HepG2 (cell line): ENCODE results near the gene GMNN. TPM values are rescaled to one million over a fixed set of nuclear protein-coding genes. Genes with fewer than 3 reads are reported as not detected.
A peak's percentile ranks its signal among the peaks of the same experiment; 100 is the strongest.

ENCODE experiments used
- AKAP8 ChIP-seq: sonication (generic); formaldehyde crosslinking; IDR thresholded peaks from 2 replicates; pipeline ENCODE4 v1.5.1; 2020; ENCODE audit warnings: mild to moderate bottlenecking, missing genetic modification reagents
- ATRX ChIP-seq: sonication (generic); formaldehyde crosslinking; IDR thresholded peaks from 2 replicates; pipeline ENCODE4 v1.4.0; 2020; ENCODE audit warnings: missing genetic modification reagents, borderline replicate concordance
- ERF ChIP-seq: IDR thresholded peaks from 2 replicates; pipeline ENCODE4 v1.6.1; 2018; ENCODE audit warnings: missing biosample characterization, missing genetic modification reagents
- GABPA ChIP-seq, 2 experiments: IDR thresholded peaks; 2 replicates each; pipeline ENCODE4 v1.6.1; 2011 to 2016; ENCODE audit warnings: low read depth in 2 of 2, low read length in 1 of 2, missing biosample characterization in 1 of 2, missing genetic modification characterization in 1 of 2
- HNF4G ChIP-seq, 2 experiments: sonication (generic) in 1 of 2; formaldehyde crosslinking in 1 of 2; IDR thresholded peaks; 2 replicates each; pipeline versions ENCODE4 v1.4.0 to v1.6.1; 2011 to 2020; ENCODE audit warnings: borderline replicate concordance in 2 of 2, low read depth in 2 of 2, mild to moderate bottlenecking in 2 of 2, low read length in 1 of 2, missing genetic modification reagents in 1 of 2, moderate library complexity in 1 of 2
- KLF12 ChIP-seq: sonication (generic); formaldehyde crosslinking; IDR thresholded peaks from 2 replicates; pipeline ENCODE4 v1.4.0; 2020; ENCODE audit warnings: missing genetic modification reagents, borderline replicate concordance
- MIER3 ChIP-seq: IDR thresholded peaks from 2 replicates; pipeline ENCODE4 v1.6.1; 2016; ENCODE audit warnings: missing compliant biosample characterization, borderline replicate concordance
- POLR2G ChIP-seq: fragments of 200-400 bp; formaldehyde crosslinking; IDR thresholded peaks from 2 replicates; pipeline ENCODE4 v1.6.1; 2018; ENCODE audit warnings: mild to moderate bottlenecking, low read depth, low read length, moderate library complexity
- RFX3 ChIP-seq: IDR thresholded peaks from 2 replicates; pipeline ENCODE4 v1.6.1; 2016; ENCODE audit warnings: missing biosample characterization, missing genetic modification reagents
- ZFY ChIP-seq: sonication (generic); formaldehyde crosslinking; IDR thresholded peaks from 2 replicates; pipeline ENCODE4 v1.4.0; 2020; ENCODE audit warnings: missing genetic modification reagents
- ZMYM3 ChIP-seq: sonication (generic); formaldehyde crosslinking; IDR thresholded peaks from 2 replicates; pipeline ENCODE4 v1.5.1; 2020; ENCODE audit warnings: mild to moderate bottlenecking, missing genetic modification reagents
- ZNF232 ChIP-seq: sonication (generic); formaldehyde crosslinking; IDR thresholded peaks from 2 replicates; pipeline ENCODE4 v1.4.0; 2020; ENCODE audit warnings: missing genetic modification reagents, borderline replicate concordance
- ZNF337 ChIP-seq: sonication (generic); formaldehyde crosslinking; IDR thresholded peaks from 2 replicates; pipeline ENCODE4 v1.5.1; 2020; ENCODE audit warnings: missing genetic modification reagents, low read depth, mild to moderate bottlenecking, borderline replicate concordance
- ZNF451 ChIP-seq: sonication (generic); formaldehyde crosslinking; IDR thresholded peaks from 2 replicates; pipeline ENCODE4 v1.5.0; 2020; ENCODE audit warnings: mild to moderate bottlenecking, missing genetic modification reagents
- ZNF605 ChIP-seq: sonication (generic); formaldehyde crosslinking; IDR thresholded peaks from 2 replicates; pipeline ENCODE4 v1.8.0; 2022; ENCODE audit warnings: mild to moderate bottlenecking, missing genetic modification reagents
- ZNF607 ChIP-seq: sonication (generic); formaldehyde crosslinking; IDR thresholded peaks from 2 replicates; pipeline ENCODE4 v1.5.1; 2020; ENCODE audit warnings: missing genetic modification reagents, mild to moderate bottlenecking, borderline replicate concordance
- ZNF615 ChIP-seq: sonication (generic); formaldehyde crosslinking; IDR thresholded peaks from 2 replicates; pipeline ENCODE4 v1.5.0; 2020; ENCODE audit warnings: mild to moderate bottlenecking, missing genetic modification reagents, borderline replicate concordance
- polyA plus RNA-seq, 8 experiments: library from polyadenylated mRNA; depleted of rRNA in 3 of 8; stranded (reverse) in 7 of 8; unstranded in 1 of 8; fragments of >200 nt; fragmentation: Illumina TruSeq in 4 of 8; extraction: Trizol in 4 of 8; gene quantifications; 2 replicates each; pipeline versions ENCODE4 v1.2.1 to v1.2.3, GENCODE V29; 2011 to 2016; ENCODE audit warnings: low read depth in 4 of 8, missing spikeins in 1 of 8, mixed read lengths in 1 of 8; ENCODE audit not compliant: insufficient read depth in 1 of 8
- total RNA-seq, 5 experiments: library from RNA; depleted of rRNA; stranded (reverse); fragments of >200 nt; fragmentation: Illumina TruSeq; extraction: Trizol; gene quantifications; 2 replicates each; pipeline ENCODE4 v1.2.3, GENCODE V29; 2016; ENCODE audit warnings: low read depth in 1 of 5
- TF ChIP-seq, protein P1 (sequence below): sonication (generic); formaldehyde crosslinking; IDR thresholded peaks from 2 replicates; pipeline ENCODE4 v1.9.0; 2021; ENCODE audit warnings: missing genetic modification reagents, borderline replicate concordance
- TF ChIP-seq, protein P2 (sequence below), 2 experiments: fragments of 450-650 bp in 1 of 2; sonication (generic) in 1 of 2; formaldehyde crosslinking; IDR thresholded peaks; 2 replicates each; pipeline versions ENCODE4 v1.5.0 to v1.8.0; 2020 to 2022; ENCODE audit warnings: mild to moderate bottlenecking in 1 of 2, missing genetic modification reagents in 1 of 2
- TF ChIP-seq, protein P3 (sequence below): sonication (generic); formaldehyde crosslinking; IDR thresholded peaks from 2 replicates; pipeline ENCODE4 v1.4.0; 2020; ENCODE audit warnings: missing genetic modification reagents

Gene GMNN
- total and polyA plus RNA-seq, 2 of the 13 experiments (the other 11 are each of a cell fraction or from before 2014, with no cell fraction given), result 61.8 to 154 TPM

DNA sequence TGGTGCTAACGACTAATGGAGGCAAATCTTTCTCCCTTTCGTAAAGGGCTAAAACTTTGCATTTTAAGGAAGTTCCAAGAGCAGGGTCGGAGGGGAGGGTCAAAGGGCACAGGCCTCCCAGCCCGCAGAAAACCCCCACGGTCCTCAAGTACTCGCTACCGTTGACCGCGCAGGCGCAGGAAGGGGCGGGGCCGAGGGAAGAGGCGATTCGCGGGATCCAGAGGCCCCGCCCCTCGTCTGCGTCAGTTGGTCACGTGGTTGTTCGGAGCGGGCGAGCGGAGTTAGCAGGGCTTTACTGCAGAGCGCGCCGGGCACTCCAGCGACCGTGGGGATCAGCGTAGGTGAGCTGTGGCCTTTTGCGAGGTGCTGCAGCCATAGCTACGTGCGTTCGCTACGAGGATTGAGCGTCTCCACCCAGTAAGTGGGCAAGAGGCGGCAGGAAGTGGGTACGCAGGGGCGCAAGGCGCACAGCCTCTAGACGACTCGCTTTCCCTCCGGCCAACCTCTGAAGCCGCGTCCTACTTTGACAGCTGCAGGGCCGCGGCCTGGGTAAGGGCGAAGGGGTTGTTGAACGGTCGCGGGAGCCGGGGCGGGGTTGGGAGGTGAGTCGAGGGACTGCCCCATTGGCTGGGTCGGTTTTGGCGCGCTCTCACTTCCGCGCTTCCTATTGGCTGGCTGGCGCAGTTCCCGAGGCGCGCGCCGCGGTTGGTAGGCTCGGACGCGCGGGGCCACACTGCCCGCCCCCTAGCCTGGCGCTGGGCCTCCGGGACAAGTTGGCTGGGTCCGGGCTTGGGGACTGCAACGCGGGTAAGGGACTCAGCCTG is at the start of gene GMNN (continued):
- TF ChIP-seq HNF4G (IDR thresholded peaks at IDR 0.05; ENCODE audit: borderline replicate concordance, low read depth, low read length), result peak; percentile 84
- TF ChIP-seq HNF4G (CRISPR knock-in tag; IDR thresholded peaks at IDR 0.05; ENCODE audit: borderline replicate concordance, low read depth), result peak; percentile 63; the same call in 1 of the 2 replicates
- TF ChIP-seq ZNF337 (CRISPR knock-in tag), result peak; percentile 91; the same call in 1 of the 2 replicates
- TF ChIP-seq MIER3 (CRISPR knock-in tag), result peak; percentile 54; the same call in 1 of the 2 replicates
- peak; percentile 91 for TF ChIP-seq ZNF605 (CRISPR knock-in tag)
- peak; percentile 87 for TF ChIP-seq ZNF232
- TF ChIP-seq, protein P1, sequence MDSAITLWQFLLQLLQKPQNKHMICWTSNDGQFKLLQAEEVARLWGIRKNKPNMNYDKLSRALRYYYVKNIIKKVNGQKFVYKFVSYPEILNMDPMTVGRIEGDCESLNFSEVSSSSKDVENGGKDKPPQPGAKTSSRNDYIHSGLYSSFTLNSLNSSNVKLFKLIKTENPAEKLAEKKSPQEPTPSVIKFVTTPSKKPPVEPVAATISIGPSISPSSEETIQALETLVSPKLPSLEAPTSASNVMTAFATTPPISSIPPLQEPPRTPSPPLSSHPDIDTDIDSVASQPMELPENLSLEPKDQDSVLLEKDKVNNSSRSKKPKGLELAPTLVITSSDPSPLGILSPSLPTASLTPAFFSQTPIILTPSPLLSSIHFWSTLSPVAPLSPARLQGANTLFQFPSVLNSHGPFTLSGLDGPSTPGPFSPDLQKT (CRISPR knock-in tag), result peak; percentile 74; the same call in 1 of the 2 replicates
- peak; percentile 94; the same call in 1 of the 2 replicates for TF ChIP-seq AKAP8 (CRISPR knock-in tag)
- TF ChIP-seq KLF12 (CRISPR knock-in tag), result peak; percentile 91
- no peak for TF ChIP-seq GABPA (IDR thresholded peaks at IDR 0.05; ENCODE audit: low read depth, low read length)
- TF ChIP-seq GABPA (CRISPR knock-in tag; IDR thresholded peaks at IDR 0.05; ENCODE audit: low read depth), result peak; percentile 64; the same call in 1 of the 2 replicates
- TF ChIP-seq RFX3 (CRISPR knock-in tag), result no peak
- TF ChIP-seq, protein P2, sequence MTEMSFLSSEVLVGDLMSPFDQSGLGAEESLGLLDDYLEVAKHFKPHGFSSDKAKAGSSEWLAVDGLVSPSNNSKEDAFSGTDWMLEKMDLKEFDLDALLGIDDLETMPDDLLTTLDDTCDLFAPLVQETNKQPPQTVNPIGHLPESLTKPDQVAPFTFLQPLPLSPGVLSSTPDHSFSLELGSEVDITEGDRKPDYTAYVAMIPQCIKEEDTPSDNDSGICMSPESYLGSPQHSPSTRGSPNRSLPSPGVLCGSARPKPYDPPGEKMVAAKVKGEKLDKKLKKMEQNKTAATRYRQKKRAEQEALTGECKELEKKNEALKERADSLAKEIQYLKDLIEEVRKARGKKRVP (CRISPR knock-in tag; IDR thresholded peaks at IDR 0.05), result peak in 1 of 2 experiments; percentile 80; a peak in 2 of 4 replicates
- peak; percentile 92 for TF ChIP-seq POLR2G
- 0 out of 2 replicates have a peak, but pooled peaks have one; percentile 51 for TF ChIP-seq ATRX (CRISPR knock-in tag)
- peak; percentile 69 for TF ChIP-seq ERF (CRISPR knock-in tag)
- TF ChIP-seq ZNF451 (CRISPR knock-in tag), result 0 out of 2 replicates have a peak, but pooled peaks have one; percentile 54
- TF ChIP-seq, protein P3, sequence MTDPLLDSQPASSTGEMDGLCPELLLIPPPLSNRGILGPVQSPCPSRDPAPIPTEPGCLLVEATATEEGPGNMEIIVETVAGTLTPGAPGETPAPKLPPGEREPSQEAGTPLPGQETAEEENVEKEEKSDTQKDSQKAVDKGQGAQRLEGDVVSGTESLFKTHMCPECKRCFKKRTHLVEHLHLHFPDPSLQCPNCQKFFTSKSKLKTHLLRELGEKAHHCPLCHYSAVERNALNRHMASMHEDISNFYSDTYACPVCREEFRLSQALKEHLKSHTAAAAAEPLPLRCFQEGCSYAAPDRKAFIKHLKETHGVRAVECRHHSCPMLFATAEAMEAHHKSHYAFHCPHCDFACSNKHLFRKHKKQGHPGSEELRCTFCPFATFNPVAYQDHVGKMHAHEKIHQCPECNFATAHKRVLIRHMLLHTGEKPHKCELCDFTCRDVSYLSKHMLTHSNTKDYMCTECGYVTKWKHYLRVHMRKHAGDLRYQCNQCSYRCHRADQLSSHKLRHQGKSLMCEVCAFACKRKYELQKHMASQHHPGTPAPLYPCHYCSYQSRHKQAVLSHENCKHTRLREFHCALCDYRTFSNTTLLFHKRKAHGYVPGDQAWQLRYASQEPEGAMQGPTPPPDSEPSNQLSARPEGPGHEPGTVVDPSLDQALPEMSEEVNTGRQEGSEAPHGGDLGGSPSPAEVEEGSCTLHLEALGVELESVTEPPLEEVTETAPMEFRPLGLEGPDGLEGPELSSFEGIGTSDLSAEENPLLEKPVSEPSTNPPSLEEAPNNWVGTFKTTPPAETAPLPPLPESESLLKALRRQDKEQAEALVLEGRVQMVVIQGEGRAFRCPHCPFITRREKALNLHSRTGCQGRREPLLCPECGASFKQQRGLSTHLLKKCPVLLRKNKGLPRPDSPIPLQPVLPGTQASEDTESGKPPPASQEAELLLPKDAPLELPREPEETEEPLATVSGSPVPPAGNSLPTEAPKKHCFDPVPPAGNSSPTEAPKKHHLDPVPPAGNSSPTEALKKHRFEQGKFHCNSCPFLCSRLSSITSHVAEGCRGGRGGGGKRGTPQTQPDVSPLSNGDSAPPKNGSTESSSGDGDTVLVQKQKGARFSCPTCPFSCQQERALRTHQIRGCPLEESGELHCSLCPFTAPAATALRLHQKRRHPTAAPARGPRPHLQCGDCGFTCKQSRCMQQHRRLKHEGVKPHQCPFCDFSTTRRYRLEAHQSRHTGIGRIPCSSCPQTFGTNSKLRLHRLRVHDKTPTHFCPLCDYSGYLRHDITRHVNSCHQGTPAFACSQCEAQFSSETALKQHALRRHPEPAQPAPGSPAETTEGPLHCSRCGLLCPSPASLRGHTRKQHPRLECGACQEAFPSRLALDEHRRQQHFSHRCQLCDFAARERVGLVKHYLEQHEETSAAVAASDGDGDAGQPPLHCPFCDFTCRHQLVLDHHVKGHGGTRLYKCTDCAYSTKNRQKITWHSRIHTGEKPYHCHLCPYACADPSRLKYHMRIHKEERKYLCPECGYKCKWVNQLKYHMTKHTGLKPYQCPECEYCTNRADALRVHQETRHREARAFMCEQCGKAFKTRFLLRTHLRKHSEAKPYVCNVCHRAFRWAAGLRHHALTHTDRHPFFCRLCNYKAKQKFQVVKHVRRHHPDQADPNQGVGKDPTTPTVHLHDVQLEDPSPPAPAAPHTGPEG (CRISPR knock-in tag), result peak; percentile 74
- peak; percentile 92; the same call in 1 of the 2 replicates for TF ChIP-seq ZNF615
- peak; percentile 96 for TF ChIP-seq ZFY
- peak; percentile 72 for TF ChIP-seq ZMYM3 (CRISPR knock-in tag)
- TF ChIP-seq ZNF607 (CRISPR knock-in tag), result peak; percentile 18; the same call in 1 of the 2 replicates
